Activated CD4-positive, alpha-beta T cell treated with anti-CD3 and anti-CD28 coated beads, Interleukin-2, amount 50 U/mL, for 4 hours (primary cell): ENCODE measurements around the gene CHRNG.

ENCODE experiments used
- DNase-seq, 2 experiments: peaks; one replicate each; pipeline ENCODE4 v3.0.0-alpha.2; 2020

CHRNG gene

DNA sequence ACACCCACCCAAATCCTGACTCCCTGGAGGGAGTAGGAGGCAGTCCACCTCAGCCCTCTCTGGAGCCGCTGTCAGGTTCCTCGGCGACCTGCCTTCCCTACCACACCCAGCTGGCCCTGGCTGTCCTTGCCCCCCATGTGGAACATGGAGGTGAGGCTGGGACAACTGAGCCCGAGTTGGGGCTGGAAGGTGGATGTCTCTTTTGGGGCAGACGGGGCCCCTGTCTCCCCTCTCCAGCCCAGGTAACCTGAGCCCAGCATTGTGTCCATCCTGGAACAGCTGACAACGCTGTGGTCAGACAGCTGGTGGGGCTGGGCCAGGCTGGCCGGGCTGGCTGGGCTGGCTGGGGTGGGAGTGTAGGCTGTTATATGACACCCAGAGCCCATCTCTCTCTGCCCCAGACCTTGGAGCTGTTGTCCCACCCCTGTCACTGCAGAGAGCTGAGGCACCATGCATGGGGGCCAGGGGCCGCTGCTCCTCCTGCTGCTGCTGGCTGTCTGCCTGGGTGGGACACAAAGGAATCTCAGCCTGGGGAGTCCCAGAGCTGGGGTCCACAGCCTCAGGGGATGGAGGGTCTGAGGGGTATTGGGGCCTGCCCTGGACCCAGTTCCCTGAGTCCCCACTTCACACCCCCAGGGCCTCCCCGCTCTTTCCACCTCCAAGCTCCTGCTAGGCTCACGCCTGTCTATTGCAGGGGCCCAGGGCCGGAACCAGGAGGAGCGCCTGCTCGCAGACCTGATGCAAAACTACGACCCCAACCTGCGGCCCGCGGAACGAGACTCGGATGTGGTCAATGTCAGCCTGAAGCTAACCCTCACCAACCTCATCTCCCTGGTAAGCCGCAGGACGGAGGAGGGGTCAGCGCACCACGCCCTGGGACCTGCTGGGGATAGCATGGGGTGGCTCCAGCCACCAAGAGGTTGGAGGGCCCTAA is at the start of gene CHRNG:
Gene CHRNG (plus strand): TSS at position 395 of the 934 bp plus-strand sequence. CDS start 56 bp downstream, at position 451.
- DNase-seq, result no peak

DNA sequence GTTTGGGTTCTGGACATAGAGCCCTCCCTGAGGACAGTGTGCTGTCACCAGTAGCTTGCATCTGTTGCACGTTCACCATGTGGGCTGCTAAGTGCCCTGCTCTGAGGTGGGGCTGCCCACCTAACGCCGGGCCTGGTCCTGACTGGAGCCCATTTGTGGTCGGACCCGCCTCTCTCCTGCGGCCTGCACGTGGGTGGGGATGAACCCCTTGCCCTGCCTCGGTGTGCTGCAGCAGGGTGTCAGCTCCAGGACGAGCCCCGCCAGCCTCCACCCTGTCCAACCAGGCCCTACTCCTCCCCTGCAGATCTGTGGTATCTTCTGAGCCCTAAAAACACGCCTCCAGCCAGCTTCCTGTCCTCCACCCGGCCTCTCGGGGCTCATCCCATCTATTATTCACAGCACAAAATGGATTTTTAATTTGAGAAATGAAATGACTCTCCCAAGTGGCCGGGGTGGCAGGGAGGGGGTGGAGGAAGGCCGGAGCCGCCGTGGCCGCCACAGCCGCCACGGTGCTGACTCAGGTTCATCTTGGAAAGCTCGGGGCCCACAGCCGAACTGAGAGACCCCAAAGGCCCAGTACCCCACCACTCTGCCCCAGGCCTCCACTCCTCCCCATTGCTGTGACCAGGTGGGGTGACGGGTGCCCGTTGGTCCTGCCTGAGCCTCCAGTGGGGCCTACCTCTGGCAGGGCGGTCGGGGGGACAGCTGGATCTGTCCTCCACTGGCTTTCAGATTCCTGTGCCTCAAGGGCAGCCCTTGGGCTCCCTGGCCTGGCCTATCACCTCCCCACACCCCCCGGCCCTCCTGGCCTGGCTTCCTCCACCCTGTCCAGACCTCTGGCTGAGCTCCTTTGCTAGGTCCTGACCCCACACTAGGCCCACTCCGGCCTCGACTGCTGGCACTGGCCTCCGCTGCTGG is 49.0 kb upstream of the CHRNG start:
- DNase-seq, result no peak

DNA sequence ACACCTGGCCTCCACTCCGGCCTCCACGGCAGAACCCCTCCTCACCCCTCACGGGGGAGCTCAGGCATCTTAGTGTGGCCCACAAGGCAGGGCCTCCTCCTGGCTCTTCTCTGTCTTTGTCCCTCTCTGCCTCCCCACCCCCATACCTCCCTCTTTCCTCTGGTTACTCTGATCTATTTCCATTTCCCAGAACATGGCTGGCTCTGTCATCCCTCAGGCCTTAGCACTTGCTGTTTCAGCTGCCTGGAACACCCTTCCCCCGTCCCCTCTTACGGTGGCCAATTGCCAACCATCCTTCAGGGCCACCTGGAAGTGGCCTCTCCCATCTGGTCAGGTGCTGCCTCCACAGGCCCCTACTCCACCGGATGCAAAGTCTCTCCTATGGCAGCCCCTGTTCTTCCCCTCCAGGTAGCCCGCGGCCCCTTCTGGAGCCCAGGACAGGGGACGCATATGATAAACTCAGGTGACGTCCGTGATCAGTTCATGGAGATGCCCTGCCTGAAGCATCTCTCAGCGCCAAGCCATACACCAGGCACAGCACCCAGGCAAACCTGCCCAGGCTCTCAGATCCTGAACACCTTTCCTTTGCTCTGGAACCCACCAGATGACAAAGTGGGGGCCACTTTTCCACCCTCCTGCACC is 48.2 kb upstream of the CHRNG start:
- DNase-seq, result no peak

DNA sequence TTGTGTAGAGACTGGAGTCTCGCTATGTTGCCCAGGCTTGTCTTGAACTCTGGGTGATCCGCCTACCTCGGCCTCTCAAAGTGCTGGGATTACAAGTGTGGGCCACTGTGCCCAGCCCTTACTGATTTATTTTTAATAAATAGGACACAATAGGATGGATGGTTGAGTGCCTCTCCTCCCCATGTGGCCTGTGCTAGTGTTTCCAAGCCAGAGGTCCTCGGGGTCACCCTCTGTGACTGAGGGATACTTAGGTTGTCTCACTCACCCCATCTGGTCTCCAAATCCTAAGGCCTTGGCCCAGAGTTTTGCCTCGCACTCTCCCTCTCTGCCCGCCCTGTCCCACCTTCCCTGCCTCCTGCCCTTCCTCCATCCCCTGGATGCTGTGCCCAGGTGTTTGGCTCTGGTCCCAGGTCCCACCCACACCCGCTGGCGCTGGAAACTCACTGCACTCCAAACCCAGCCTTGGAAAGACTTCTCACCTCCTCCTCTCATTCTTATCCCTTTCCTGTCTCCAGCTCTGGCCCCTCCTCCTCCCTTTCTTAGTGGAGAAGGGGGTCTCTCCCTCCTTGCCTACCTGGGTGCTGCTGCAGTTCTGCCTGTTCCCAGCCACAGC is 47.1 kb upstream of the CHRNG start:
- DNase-seq, result no peak

- no peak for DNase-seq
Observed at GRCh38 chr2:232492963-232493700, 46.4 kb upstream of the CHRNG start.

DNA sequence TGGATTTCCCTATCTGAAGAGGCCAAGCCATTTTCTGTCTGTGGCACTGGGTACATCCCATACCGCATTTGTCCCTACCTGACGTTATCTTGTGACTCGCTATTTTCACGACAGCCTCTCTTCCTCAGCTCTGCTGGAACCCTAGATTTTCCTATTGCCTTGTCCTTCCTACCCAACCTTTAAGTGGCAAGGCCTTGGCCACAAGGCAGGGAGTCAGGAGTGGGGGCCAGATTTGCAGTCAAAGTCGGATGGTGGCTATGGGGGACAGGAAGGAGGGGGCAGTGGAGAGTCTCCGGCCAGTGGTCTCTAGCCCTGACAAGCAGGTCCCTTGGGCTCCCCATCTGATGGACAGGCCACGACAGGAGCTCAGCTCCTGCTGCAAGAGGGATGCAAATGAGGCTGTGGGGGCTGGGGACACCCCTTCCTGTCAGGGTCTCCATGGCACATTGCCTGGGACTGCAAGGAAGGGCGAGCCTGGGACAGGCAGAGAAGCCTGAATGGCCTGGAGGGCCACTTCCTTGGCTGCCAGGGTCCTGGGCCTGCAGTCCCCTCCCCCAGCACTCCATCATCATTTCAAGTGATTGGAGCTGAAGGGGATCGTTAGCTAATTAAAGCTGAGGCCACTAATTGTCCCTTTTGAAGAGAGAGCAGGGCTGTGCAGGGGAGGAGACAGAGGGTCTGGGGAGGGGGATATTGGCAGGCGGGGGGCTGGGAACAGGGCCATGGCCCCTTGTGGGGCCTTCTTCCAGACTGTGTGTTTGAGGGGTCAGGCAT is 45.6 kb upstream of the CHRNG start:
- DNase-seq, result no peak

GRCh38 chr2:232494542-232494941 is 45.0 kb upstream of the CHRNG start:
- DNase-seq, result no peak

DNA sequence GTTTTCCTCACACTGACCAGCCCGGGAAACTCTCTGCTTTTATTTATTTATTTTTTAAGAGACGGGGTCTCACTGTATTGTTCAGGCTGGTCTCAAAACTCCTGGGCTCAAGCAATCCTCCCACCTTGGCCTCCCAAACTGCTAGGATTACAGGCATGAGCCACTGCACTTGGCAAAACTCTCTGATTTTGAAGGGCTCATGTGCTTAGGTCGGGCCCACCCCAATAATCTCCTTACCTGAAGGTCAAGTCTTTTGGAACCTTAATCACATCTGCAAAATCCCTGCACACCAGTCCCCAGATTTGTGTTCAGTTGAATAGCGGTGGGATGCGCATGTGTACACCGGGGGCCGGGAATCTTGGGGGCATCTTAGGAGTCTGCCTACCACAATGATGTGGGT is 44.2 kb upstream of the CHRNG start:
- DNase-seq, result no peak

DNA sequence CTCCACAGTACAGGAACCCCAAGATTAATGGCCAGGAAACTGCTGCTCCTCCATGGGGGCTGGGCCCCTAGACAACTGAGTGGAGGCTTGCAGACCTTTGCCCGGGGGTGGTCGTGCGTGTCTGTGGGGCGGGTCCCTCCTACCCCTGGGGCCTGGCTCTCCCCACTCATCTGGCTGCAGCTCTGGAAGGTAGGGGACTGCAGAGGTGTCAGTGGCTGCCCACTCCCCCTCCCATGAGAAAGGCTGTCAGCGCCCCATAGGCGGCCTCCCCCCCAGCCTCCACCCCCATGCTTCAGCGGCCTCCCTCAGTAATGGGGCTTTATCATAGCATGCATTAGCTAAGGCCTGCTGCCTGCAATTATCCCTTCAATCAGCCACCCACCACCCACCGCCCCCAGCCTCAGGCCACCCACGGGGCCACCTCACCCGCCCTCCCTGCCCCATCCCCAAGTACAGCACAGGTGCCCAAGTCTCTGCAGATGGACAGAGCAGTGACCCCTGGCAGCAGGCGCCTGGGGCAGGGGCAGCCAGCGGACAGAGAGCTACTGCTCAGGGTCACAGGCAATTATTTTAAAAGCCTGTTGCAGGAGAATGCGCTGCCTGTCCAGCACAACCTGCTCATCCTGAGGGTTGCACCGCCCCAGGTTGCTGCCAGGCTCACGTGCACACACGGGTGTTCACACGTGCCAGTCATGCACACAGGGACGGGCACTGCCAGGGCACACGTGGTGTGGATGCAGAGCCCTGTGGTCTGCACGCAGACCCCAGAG is 42.8 kb upstream of the CHRNG start:
- DNase-seq, result no peak

DNA sequence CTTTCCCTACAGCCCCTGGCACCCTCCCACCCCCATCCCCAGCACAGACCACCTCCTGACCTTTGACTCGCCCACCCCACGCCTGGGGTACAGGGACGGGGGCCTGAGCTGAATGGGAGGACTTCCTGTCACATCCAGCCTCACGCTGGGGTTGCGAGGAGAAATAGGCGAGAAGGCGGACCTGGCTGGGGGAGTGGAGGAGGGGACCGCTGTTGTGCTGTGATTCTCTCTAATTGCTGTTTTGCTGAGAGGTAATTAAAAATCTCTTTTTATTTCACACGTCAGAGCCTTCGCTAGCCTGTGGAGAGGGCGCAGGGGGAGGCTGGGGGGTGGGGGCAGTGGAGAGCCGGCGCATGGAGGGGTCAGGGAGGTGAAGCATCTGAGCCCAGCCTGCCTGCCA is 42.1 kb upstream of the CHRNG start:
- no peak for DNase-seq

GRCh38 chr2:232498452-232498851 is 41.0 kb upstream of the CHRNG start:
- no peak for DNase-seq

- DNase-seq, result no peak
Observed at GRCh38 chr2:232501331-232501771, 38.1 kb upstream of the CHRNG start.

DNA sequence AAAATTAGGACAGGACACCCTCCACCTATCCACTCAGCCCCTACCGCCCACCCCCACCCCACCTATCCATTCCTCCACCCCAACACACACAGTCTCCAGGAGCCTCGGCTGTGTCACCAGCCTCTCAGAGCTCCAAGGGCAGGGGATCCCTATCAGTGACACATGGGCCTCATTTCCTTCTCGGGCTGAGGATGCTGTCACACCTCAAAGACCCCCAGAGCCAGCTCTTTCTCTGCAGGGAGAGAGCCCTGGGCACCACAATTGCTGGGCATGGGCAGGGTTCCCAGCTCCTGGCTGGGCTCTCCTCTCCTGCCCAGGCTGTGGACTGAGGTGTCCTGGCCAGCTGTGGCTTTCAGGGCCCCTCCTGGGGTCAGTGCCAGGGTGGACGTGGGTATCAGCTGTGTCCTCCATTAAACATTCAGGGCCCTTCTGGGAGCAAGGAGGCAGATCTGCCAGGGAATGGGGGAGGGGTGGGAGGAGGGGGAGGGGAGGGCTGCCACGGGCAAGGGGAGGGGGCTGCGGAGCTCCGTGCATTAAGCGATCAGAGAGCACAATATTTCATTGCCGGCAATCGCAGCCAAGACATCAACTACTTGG is 37.6 kb upstream of the CHRNG start:
- DNase-seq, result no peak

- DNase-seq, result peak in 1 of 2 experiments; percentile 16
Observed at GRCh38 chr2:232502511-232502910, 37.0 kb upstream of the CHRNG start.

DNA sequence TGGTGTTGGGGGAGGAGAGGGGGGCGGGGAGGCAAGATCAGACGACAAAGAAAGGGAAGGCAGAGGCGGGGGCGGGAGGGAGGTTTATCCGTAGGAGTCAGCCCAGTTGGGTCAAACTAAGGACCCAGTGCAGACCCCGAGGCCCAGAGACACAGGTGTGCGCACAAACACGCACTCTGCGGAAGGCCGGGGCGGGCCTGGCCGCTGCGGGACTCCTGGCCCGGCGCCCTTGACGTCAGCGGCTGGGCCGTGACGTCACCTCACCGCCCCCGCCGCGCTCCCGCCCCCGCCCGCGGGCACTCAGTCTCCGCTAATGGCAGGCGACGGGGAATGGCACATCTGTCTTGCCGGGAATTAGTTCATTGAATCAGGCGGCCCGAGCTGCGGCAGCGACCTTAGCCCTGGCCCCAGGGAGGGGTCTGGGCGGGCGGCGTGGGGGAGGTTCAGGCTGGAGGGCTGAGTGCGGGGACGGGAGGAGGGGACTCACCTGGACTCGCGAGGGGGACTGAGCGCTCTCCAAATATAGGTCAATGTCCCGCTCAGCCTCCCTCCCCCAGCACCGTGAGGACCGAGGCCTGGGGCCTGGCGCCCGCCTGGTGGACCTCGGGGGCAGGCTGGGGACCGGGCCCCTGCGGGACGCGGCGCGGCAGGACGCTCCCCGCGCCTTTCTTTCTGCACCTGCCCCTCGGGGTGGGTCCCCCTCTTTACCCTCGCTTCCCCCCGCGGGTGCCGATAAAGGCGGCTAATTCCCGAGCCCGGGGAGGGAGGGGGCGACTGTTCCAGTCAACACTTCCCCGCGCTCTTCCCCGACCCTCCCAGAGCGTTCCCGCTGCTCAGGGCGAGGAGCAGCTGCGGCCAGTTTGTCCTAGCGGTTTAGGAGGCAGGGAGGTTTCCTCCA is 36.3 kb upstream of the CHRNG start:
- DNase-seq, result peak; percentile 28 to 33

- DNase-seq, result no peak
Observed at GRCh38 chr2:232503809-232504323, 35.6 kb upstream of the CHRNG start.

DNA sequence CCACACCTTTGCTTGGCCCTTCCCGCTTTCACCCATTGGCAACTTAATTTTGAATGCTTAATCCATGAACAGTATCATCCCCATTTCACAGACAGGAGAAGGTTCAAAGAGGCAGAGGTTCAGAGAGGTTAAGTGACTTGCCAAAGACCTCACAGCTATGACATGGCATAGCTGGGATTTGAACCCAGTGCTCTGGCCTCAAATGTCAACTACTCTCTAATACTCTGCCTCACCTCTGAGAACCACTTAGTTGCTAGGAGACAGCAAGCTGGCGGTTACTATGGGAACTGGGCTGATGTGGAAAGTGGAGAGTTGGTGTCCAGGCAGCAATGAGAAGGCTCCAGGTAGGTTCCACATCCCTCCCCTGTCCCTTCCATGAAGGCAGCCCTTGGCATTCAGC is 35.1 kb upstream of the CHRNG start:
- DNase-seq, result no peak

- no peak for DNase-seq
Observed at GRCh38 chr2:232505856-232506255, 33.6 kb upstream of the CHRNG start.
